G401.6 (cell line): ENCODE data around the gene BARX2.

ENCODE experiments used
- FAIRE-seq: peaks from 2 replicates; lab custom pipeline; 2012; peaks lifted over from hg19 to GRCh38; lab: Jason Lieb, UNC

Gene BARX2

DNA sequence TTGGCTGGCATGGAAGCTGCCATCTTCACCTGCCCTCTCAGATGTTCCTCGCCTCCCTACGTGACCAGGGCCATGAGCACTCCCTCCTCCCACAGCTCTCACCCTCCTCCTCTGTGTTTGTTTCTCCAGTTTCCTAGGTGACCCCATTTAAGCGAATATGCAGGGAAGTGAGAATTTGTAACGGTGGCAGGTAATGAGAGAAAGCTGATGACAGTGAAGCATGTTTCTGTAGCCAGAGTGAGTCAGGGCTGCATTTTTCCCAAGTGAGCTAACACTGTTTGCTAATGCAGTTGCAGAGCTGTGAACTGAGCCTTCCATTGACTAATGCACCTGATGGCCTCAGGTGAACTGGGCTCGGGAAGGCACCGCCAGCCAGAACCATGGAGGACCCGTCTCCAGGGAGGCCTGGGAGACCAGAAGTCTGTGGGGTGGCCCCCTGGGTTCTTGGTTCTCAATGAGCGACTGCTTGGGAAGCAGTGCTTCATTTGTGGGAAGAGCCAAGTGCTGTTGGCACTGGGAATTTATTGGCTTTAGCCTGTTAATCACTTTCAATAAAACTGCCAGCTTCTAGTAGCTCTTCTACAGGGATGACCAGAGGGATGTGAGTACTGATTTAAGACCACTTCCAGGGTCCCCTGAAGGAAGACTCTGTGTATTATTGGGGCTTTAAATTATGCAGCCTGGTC is 64.5 kb downstream of the BARX2 start:
- no peak for FAIRE-seq

DNA sequence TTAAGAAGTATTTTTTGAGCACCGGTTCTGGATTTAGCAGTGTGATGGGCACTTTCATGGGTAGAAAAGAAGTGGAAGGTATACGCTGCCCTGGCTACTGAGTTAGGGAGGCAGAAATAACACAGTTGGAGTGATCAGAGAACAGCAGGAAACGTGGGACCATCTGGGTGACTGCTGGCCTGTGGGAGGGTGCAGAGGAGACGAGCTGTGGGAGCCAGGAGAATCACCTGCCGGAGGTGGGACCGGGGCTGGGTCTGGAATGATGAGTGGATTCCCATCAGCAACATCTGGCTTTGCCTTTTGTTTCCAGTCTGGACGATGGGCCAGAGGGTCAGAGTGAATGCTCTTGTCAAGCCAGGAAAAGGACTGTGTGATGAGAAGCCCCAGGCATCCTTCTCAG is 66.5 kb downstream of the BARX2 start:
- no peak for FAIRE-seq

DNA sequence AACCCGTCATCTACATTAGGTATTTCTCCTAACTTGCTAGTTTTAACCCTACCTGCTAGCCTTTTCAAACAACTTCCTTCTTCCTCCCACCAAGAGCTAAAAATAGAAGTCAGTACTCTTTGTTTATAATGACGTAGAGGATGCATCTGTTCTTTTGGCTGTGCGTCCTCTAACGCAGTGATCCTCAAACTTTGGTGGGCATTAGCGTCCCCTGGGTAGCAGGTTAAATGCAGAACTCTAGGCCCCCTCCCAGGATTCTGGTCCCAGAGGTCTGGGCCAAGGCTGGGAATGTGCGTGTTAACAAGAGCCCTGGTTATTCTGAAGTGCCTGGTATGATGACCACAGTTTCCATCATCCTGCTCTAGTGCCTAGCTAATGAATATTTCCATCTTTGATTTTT is 67.6 kb downstream of the BARX2 start:
- no peak for FAIRE-seq

- no peak for FAIRE-seq
Measured at GRCh38 chr11:129444274-129444673, 68.6 kb downstream of the BARX2 start.

DNA sequence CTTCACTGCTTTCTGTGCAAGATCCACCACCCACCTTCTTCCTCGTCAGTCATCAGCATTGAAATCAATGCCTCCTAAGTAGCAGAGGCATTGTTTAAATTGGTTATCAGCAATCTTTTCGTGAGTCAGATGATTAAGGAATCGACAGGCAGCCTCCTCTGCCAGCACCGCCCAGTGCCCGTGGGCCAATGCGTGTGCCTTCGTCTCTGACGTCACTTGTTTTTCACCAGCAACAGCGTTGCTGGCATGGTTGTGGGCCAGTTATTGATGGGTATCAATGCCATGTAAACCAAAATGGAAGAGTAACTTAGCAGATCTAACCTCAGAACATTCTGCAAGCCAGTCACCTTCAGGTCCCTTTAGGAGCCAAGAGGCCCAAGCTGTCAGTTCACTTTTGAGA is 69.6 kb downstream of the BARX2 start:
- no peak for FAIRE-seq

DNA sequence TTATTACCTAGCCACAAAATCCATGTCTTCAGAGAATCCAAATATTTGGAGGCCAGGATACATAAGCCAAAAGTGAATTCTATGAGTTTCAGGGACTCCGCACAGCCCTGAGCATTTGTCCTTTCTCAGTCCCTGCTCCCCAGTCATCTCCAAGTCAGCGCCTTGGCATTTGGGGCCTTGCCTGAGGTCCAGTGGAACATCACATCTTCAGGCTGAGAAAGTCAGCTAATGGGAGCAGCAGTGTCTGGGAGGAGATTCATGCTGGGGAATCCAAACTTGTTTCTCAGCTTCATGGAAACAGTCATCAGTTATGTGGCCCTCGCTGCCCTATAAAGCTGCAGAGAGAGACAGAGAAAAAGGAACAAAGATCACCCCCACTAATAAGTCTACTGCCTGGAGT is 70.9 kb downstream of the BARX2 start:
- FAIRE-seq = no peak

DNA sequence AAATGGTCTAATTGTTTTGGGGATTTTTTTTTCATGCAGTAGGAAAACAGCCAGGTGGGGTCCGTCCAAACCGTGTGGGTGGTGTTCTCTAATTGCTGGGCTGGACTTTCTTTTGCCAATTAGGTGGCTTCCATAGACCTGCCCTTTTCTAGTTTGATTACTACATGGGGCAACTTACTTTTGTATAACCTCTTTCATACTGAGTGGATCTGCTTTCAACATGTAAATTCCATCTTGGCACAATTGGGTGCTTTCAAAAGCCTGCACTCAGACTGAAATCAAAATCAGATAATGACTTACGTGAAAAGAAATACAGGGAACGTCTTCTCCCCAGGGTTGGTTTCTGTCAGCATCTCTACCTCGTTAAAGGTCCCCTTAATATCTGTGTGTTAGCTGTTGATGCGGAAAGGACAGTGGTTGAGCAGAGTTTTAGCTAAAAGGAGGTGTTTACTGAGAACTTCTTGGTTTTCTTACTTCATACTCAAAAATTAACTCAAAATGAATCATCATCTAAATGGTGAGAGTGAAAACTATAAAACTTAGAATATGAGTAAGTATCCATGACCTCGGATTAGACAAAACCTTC is 72.1 kb downstream of the BARX2 start:
- no peak for FAIRE-seq

- FAIRE-seq = no peak
Measured at GRCh38 chr11:129451524-129451923, 75.9 kb downstream of the BARX2 start.

GRCh38 chr11:129453293-129453721 is 77.7 kb downstream of the BARX2 start:
- no peak for FAIRE-seq

DNA sequence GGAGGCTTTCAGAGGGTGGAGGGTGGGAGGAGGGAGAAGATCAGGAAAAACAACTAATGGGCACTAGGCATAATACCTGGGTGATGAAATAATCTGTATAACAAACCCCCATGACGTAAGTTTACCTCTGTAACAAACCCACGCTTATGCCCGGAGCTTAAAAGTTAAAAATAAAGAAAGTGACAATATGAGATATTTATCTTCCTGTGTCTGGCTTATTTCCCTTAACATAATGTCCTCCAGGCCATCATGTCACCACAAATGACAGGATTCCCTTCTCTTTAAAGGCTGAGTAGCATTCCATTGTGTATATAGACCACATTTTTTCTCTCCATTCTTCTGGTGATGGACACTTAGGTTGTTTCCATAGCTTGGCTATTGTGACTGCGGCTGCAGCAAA is 79.5 kb downstream of the BARX2 start:
- FAIRE-seq = no peak

DNA sequence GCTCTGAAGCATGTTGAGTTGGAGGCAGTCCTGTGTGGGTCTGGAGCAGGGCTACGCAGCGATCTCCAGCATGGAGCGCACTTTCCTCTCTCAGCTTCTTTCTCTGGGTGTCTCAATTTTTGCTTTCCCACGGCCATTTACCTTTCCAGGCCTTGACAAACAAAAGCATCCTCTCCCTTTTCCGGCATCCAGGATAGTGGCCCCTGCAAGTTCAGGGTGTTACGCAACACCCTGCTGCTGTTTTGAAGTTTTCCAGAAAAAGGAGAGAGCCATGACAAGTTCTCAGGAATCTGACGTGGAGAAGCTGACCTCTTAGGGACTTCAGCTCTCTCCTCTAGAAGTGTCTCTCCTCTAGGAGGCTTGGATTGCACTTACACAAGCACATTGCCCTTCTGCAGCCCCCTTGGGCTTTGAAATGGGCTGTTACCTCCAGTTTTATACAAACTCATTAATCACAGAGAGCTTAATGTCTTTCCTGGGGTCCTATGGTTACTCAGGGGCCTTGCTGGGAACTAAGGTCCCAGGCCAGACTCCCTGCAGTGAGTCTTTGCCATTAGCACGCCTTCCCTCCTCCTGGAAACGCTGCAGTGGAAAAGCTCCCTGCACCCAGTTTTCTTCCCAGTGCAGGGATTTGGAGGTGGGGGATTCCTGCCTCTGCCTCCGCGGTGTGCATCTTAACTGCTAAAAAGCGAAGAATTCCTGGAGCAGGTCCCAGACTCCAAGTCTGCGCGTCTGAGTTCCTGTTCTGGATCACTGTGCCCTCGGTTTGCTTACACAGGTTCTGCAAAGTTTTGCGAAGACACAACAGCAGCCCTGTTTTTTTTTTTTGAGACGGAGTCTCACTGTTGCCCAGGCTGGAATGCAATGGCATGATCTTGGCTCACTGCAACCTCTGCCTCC is 80.4 kb downstream of the BARX2 start:
- no peak for FAIRE-seq

- FAIRE-seq = no peak
Measured at GRCh38 chr11:129457321-129457720, 81.7 kb downstream of the BARX2 start.

DNA sequence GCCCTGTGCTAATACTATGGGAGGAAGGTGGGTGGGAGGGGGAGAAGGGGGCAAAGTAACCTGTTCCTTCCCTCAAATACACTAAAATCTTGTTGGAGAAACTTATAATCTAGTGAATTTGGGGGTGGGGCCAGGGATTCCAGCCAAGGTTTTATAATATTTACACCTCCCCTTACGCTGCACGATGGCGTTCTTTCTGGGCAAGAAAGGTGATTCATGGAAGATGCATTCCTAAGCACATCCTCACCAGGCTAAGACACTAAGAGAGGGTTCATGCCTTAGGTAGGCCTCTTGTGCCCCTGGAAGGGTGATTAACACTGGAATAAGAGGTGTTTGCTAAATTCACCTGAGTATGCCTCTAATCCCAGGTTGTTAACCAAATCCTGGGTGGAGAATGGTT is 82.6 kb downstream of the BARX2 start:
- FAIRE-seq = no peak

DNA sequence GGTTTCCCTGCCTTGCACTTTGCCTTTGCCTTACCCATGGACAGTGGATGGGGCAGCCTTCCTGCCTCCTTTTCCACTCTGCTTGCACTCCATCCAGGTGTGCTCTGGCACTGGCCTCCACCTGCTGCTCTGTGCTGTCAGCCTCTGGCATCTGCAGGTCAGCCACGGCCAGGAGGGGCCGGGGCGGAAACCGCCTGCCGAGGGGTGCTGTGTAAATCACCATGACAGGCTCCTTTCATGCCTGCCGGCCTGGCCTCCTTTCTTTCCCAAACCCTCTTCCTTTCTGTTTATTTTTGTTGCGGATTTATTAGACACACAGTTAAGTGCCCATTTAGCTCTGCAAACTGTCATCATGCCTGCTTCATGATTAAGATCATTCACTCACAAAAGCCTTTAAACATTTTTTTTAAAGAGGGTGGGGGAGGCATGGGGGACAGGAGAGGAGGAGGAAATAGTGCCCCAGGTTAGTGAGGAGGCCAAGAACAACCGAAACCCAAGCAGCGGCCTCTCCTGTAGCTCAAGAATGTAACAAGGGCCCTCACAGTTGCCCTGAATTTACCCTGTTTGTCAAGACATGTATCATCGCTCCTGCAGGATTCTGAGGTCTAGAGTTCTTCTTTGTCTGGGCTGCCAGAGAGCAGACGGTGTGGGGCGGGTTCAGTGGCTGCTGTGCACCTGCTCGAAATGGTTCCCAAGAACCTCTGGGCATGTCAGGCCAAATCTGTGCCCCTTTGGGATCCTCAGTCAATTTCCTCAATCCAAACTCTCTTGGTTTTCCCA is 83.3 kb downstream of the BARX2 start:
- FAIRE-seq = no peak

DNA sequence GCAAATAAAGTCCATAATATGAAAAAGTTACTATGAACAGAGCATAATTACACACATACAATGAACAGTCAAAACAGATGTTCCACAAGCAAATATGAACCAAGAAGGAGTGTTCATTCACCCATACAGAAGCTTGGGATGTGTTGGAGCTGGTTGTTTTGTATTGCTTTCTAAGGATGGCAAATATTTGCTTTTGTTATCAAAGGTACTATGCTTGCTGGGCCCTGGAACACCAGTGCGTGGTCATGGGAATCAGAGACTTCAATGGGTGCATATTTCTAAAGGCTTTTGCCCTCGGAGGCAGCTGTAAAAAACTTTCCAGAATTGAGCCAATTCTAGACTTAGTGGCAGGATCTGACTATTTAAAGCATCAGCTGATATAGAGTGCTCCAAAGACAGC is 85.1 kb downstream of the BARX2 start:
- no peak for FAIRE-seq

DNA sequence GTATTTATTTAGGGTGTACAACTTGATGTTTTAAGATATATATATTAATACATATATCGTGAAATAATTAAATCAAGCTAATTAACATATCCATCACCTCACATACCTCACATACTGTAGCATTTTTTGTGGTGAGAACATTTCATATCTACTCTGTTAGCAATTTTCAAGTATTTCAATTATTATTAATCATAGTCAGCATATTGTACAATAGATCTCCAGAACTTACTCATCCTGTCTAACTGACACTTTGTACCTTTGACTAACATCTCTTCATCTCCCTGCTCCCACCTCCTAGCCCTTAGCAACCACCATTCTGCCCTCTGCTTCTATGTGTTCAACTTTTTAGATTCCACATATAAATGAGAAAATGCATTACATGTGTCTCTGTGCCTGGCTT is 108.4 kb downstream of the BARX2 start:
- FAIRE-seq = no peak

DNA sequence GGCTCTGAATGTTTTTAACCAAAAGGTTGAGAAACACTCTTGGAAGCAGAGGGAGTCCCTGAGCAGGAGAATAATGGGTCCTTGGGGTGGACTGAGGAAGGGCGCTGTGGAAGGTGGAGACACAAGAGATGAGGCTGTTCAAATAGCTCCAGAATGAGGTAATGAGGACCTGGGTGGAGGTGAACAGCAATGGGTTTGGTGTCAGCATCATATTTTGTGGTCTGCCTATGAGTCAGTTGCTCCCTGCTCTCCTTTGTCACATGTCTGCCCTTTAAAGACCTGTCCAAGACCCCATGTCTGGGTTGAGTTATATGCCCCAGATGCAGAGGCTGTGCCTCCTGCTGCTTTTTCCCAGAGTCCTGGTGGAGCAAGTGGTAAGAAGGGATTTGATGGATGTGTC is 113.6 kb downstream of the BARX2 start:
- no peak for FAIRE-seq

DNA sequence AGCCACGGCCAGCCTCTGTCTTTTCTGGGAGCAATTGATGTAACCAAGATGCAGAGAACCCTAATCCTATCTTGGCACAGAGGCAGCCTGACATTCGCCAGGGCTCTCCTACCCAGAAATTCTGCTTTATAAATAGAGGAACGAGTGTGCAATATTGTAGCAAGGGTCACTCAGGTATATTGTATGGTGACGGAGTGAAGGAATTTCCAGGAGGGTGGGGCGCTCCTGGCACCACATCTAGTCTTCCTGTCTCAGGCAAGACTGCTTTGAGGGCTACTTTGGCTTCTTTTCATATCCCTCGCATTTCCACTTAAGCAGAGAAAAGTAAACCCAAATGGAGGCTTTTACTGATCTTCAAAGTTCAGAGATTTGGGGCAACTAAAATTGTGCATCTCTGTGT is 114.4 kb downstream of the BARX2 start:
- no peak for FAIRE-seq

DNA sequence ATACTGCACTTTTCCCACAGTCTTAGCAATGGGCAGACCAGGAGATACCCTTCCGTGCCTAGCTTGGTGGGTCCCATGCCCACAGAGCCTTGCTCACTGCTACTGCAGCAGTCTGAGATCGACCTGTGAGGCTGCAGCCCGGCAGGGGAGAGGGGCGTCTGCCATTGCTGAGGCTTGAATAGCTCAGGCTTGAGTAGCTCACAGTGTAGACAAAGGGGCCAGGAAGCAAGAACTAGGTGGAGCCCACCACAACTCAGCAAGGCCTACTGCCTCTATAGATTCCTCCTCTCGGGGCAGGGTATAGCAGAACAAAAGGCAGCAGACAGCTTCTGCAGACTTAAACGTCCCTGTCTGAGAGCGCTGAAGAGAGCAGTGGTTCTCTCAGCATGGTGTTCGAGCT is 118.1 kb downstream of the BARX2 start:
- no peak for FAIRE-seq
